ENCODE data around the gene NCEH1.
"Not testable (repeated sequence)": the region's sequence is repeated elsewhere in the genome, so short reads cannot be mapped to it uniquely, and the experiment has no call there.

Gene NCEH1

DNA sequence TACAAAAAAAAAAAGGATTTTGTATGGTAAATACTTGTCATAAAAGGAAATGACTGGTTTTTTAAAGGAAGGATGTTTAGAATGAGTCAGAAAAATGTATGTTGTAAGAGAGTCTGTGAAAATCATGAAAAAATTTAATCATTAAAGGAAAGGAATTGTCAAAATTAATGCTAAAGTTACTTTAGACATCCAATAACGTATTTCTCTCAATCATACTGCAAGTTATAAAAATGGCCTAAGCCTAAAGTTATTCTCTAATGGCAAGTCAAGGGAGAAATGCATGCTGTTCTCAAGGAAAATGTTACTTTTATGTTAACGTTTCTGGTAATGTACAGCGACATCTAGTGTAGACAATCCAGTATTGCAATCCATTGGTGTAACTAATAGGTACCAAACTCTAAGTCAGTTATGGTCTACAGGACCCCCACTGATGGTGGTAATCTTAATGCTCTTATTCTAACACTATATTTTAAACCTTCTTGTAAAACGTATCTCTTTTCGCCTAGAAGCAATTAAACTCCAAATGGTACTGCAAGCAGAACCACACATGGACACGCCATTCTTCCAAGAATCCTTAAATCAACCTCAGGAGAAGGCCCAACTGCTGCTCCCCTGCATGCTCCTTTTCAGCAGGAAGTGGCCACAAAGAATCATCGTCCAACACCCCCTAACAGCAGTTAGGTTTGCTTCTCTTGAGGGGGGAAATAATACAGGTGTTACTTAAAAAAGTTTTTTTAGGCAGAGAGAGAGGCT, 35.2 kb downstream of the NCEH1 start:
- DNase-seq = no peak

DNA sequence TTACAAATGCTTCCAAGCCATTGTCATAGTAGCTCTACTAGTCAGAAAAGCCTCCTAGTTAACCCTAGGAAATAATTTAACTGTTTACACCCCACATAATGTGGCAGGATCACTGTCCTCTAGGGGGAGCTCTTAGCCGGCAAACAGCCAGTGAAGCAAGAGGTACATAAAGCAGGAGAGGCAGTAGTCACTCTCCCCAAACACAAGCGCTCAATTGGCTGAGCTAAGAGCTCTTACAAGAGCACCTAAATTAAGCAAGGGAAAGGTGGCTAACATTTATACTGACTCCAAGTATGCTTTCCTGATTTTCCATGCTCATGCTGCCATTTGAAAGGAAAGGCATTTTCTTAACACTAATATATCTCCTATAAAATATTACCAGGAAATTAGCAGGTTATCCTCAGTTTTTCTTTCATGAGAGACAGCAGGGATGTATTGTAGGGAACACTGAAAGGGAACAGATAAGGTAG, 37.6 kb downstream of the NCEH1 start:
- DNase-seq = peak; percentile 37 to 41

DNA sequence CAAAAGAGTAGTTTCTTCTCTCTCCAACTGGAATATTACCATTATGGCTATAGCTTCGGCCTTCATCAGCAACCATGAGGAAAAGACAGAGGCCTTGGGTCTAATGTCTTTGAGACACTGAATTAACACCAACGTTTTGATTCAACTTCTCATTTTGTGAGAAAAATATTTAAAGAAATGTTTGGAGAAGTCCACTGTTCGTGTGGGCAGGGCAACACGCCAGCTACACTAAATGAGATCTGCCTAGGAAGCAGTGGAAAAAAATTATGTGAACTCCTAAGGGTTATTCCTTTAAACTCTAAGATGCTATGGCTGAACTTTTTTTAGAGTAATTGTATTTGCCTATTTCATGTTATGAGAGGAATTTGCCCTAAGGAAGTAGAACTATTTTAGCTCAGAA, 41.8 kb downstream of the NCEH1 start:
- no peak for DNase-seq

DNA sequence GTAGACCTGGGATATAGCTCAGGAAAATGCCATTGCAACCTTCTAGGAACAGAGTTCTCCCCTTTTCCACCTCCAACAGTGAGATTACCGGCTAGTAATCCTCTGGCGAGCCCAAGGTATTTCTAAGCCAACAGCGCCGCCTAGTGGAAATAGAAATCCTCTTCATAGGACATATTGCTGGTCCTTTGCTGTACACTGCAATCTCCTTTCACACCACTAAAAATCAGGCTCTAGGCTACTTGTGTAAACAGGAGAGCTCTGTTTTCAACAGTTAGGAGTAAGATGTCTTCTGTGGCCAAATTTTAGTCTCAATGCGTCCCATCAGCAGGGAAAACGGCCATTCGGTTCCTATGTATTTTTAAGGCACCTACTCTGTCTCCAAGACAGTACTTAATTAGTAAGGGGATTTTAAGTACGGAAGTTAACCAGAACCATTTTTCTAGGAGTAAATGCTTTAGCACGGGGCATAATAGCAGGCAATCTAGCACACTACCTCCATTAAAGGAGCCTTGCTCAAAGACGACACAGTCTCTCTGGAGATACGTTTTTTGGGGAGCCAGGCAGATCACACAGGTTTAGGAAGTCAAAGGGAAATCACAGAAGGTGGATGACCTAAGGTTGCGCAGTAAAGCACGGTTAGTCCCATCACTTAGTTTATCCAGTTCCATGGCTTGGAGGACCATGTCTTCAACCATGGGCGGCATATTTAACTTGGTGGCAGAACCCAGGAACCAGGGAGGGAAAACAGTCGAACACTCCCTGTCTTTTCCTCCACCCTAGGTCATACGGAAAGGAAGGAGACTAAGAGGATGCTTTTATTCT, 43.8 kb downstream of the NCEH1 start:
- DNase-seq = peak; percentile 63 to 66

DNA sequence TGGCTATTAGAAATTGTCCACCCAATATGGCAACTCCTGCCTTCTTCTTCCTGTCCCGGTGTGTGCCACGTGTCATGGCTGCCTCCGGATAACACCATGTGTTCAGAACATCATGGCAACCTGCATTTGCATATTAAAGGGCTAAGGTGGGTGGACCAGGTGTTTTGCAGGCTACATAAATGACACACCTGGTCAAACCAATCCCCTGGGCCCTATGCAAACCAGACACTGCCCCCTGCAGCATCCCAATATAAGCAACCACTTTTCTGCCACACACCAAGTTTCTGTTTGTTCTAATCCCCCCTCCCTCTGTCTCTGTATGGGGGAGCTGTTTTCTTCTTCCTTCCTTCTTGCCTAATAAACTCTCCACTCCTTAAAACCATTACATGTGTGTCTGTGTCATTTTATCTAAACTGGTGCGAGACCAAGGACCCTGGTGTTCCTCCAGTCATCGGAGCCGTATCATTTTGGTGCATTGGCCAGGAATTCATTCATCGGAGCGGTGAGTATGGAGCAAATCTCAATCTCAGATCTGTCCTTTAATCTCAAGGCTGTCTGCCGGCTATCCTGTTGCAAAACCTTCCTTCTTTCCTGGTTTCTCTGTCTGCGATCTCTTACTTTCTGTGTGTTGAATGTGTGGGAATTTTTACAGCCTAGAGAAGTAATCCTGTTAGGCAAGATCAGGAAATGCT, 44.5 kb downstream of the NCEH1 start:
- DNase-seq = no peak

DNA sequence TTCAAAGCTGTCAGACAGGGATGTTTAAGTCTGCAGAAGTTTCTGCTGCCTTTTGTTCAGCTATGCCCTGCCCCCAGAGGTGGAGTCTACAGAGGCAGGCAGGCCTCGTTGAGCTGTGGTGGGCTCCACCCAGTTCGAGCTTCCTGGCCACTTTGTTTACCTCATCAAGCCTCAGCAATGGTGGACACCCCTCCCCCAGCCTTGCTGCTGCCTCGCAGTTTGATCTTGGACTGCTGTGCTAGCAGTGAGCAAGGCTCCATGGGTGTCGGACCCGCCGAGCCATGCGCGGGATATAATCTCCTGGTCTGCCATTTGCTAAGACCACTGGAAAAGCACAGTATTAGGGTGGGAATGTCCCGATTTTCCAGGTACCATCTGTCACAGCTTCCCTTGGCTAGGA, 45.4 kb downstream of the NCEH1 start:
- not testable (repeated sequence) for DNase-seq

DNA sequence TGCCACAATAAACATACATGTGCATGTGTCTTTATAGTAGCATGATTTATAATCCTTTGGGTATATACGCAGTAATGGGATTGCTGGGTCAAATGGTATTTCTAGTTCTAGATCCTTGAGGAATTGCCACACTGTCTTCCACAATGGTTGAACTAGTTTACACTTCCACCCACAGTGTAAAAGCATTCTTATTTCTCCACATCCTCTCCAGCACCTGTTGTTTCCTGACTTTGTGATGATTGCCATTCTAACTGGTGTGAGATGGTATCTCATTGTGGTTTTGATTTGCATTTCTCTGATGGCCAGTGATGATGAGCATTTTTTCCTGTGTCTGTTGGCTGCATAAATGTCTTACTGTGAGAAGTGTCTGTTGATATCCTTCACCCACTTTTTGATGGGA, 50.4 kb downstream of the NCEH1 start:
- not testable (repeated sequence) for DNase-seq

DNA sequence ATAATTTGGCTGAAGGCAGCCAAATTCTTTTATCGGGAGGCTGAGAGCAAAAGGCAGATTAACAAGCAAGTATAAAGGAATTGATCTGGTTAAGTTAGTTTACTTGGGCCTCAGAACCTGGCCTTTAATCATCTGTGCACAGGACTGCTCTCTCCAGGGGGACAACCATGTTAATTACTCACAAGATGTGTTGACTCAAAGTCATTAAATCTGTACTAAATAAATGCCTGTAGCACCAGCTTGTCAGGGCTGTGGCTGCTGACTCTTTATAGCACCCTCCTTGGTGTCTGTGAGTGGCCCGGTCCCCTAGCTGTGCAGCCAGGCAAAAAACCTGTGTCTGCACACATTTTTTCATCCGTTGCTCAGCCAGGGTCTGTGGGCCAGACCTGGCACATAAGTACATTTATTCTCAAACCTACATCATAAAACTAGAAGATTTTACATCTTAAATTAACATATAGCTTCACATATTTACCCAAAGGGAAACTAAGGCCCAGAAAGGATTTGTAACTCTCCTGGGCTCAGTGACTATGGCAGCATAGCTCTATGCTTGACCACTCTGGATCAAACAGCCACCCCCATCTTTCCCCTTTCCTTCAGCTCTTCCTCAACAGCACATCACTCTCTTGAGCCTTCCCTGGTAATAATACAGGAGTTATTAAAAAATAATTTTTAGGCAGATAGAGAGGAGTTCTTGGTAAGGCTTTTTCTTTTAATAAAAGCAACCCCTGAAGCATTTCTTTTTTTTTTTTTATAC, 51.4 kb downstream of the NCEH1 start:
- DNase-seq = no peak

DNA sequence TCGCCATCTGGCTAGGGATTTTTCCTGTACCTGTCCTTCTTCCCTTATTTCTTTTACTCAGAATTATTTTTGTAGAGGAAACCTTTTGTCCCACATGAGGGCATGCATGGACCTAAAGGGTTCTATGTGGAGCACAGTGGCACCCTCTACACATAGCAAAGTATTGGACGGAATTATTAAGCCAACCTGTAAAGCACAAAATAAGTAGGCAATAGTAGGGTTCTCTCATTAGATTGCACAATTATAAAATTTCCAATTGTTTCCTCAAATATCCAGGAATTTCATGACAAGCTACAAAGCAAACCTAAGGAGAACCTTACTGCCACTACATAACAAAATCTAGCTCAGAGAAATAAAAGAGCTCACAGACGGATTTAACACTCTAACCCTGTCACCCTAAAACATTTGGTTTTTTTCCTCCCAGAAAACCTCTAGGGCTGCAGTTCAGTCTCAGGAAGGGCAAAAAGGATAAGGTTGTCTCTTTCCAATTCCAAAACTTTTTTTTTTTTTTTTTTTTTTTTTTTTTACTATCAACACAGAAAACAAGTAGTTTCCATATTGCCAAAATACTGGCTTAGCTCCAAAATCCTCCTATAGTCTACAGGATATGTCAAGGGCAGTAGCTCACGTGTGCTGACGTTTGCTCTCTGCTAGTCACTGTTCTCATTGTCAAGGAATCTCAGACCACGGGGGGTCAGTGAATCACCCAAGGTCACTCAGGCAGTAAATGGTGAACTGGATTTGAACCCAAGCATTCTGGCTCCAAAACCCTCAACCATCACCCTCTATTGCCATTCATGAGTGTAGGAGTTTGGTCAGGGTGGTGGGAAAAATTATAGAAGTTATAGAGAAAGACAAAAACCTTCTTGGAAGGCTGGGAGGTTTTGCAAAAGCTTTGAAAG, 52.3 kb downstream of the NCEH1 start:
- DNase-seq = no peak

DNA sequence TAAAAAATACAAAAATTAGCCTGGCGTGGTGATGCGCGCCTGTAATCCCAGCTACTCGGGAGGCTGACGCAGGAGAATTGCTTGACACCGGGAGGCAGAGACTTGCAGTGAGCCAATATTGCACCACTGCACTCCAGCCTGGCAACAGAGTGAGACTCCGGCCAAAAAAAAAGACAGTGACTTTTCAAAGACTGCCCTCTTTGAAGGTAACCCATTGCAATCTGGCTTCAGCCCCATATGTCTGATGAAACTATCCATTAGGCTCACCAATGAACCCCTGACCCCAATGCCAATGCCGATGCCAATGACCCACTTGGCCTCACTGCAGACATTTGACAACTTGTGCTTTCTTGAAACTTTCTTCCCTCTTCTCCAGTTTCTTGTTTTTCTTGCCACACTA, 54.3 kb downstream of the NCEH1 start:
- DNase-seq = no peak

DNA sequence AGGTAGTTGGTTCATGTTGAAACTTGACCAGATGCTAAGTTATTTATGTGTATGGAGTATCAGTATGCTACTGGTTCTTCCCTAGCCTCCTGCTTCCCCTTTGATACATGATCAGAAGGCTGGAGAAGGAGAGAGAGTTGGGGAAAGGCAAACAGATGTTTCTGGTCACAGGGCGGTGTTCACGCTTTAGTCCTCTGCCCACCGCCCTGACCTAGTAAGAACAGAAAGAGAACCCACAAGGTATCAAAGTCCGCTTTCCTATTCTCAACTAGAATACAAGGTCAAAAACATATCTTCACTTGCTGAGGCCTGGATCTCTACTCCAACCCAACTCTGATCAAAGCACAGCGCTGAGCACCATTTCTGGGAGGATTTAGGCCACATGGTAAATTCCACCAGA, 55.5 kb downstream of the NCEH1 start:
- DNase-seq = no peak

DNA sequence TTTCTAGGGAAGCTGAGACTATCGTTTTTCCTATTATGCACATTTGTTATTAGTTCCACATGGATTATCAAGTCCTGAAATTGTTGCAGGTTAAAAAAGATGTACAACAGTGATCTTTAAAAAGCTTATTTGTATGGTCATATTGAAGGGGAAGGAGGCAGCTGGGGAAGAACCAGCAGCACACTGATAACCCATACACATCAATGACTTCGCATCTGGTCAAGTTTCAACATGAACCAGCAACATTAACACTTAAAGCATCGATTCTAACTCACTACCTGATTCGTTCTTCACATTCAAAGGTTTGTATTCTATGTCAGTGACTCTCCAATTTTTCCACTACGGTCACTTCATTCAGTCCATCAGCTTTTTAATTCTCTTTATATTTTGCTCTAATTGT, 56.4 kb downstream of the NCEH1 start:
- DNase-seq = no peak

DNA sequence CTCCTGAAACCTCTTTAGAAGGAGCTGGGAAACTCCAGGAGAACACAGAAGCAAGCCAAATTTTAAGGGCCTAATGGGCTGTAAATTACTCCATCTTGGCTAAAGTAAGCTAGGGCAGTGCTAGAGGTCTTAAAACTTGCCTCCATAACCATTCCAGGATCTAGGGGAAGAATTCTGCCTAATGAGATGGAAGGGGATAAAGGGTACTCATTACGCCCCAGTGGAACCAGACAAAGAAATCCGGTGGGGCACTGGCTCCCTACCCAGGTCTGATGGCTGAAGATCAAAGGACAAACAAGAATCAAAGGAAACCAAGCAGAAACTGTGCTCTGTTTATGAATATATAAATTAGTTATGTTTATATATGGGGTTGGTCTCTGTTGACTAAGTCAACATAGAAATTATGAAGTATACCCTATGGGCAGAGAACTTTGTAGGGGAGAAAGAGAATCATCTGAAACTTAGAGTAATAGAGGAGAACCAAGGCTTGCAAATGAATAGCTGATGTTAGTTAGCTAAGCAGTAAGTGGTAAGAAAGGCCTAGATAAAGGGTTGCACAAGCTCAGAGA, 57.8 kb downstream of the NCEH1 start:
- no peak for DNase-seq

DNA sequence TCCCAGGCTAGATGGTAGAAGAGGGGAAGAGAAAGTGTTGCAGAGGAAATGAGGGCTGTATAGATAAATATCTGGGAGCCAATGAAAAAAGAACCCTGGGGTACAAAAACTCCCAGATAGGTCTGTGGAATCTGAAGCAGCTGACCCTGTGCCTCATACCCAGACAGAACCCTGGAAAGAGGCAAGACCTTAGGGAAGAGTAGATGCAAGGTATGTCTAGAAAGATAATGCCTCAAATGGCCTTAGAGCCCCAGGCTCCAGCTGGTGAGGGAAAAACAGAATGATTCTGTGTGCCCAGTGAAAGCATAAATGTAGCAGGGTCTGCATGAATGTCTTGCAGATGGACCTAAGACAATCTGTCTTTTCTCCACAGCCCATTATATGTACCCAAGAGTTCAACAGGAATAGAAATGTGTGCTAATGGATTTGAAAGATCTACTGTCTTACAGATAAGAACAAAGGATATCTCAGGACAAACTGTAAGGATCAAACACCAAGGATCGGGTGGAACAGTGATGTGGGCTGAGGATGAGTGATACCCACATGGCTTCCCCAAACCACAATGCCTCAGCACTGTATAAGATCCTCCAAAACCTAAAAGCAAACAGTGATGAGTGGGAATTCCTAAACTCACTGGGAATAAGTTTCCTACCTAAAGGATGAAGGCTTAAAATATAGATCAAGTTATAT, 58.8 kb downstream of the NCEH1 start:
- DNase-seq = no peak

DNA sequence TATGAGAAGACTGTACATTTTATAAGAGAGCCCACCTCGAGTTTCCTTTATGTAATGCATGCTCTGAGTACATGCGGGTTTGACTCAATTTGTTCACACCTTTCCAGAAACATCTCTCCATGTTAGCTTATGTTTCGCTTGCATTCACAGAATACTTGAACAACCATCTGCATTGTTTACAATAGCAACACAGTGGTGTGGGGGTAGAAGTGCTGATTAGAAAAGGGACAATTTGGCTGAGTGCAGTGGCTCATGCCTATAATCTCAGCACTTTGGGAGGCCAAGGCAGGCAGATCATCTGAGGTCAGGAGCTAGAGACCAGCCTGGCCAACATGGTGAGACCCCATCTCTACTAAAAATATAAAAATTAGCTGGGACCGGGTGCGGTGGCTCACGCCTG, 60.9 kb downstream of the NCEH1 start:
- DNase-seq = no peak

DNA sequence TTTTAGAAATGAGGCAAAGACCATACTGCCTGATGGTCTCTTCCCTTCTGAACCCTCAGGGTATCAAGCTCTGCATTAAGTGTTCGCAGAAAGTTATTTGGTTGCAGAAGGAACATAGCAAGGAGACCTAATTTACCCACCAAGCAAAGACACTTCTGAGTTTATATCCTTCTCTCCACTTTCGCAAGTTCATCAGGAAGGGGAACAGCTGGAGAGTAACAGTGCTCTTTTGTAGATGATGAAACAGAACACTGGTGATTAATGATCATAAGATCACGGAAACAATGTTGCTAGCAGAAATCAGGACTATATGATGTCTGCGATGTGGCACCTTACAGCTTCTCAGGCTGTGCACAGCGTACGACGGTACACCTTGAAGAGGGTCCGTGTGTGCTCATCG, 62.1 kb downstream of the NCEH1 start:
- no peak for DNase-seq

DNA sequence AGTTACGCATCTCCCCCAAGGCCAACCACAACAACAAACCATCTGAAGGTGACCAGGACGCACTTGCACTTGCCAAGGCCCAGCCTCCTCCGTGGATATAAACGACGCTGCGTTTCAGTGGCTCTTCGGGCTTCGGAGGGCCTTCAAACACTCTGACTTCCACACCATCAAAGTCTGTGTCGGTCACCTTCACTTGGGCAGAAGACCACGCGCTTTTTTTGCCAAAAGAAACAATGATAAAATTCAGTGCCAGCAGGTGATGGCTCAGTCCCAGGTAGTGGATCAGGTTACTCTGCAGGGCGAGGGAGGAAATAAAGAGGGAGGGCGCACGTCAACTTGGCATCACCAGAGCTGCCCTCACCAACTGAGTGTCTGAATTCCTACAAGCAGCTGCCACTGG, 63.0 kb downstream of the NCEH1 start:
- DNase-seq = no peak

DNA sequence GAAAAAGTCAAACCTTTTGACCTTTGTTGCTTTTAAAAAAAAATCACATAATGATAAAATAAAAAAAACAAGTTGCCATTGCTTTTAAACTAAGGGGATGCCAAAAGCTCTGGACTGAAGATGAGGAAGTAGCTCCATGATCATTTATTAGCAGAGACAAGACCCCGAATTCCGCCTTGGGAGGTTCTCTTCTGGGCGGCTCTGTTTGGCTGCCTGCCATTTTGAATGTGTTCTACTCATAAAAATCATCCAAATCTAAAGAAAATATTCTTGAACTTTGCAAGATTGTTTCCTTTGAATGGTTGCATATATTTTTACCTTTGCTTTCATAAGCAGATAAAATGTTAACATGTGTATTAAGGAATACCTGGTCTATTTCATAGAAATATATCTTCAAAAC, 63.8 kb downstream of the NCEH1 start:
- no peak for DNase-seq

DNA sequence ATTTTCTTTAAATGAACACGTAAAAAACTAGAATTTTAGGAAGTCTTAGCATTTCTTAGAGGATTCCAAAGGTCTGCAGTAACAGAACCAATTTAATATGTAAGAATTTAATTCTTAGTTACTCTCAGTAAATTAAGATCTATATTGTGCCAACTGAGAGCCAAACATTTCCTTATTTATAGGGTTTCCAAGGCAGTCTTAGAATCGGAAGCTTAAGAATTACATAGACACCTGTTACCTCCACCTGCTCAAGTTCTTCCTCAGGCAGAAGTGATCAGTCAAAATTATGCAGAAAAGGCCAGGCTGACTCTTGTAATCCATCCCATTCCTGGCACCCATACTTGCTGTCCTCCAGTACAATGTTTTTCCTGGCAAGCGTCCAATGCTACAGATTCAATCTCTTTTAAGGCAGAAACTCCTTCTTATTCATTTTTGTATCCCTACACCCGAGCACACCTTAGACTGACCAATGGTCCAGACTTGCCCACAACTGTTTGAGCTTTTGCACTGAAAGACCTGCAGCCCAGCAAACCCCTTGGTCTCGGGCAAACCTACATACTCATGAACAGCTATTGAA, 64.3 kb downstream of the NCEH1 start:
- no peak for DNase-seq

DNA sequence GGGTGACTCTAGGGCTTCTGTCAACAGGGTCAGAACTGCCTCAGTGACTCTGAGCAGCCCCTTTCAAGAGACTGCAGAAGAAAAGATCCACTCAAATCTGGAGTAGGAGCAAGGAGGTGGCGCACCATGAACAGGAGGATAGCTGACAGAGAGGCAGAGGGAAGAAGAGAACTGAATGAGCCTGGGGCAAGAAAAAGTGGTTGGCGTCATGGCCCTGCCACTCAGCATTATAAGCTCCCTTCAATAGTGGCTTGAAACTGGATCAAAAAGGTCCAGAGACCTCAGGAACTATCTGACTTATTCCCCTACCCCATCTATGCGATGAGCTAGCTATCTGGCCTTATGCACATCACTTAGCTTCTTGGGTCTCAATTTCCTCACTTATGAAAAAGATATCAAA, 66.6 kb downstream of the NCEH1 start:
- no peak for DNase-seq
